Mesendoderm (in vitro differentiated cells): ENCODE data around the gene FGGY.
"Not testable (repeated sequence)": the region's sequence is repeated elsewhere in the genome, so short reads cannot be mapped to it uniquely, and the experiment has no call there.

Experiments used
- DNase-seq: peaks from one replicate; pipeline ENCODE4 v3.0.0; 2013
- H2AK5ac ChIP-seq: 2 replicates; pipeline ENCODE4 v1.6.1; 2013; ENCODE audit warnings: low read length, inconsistent platforms
- H2BK120ac ChIP-seq: 2 replicates; pipeline ENCODE4 v1.6.1; 2013; ENCODE audit warnings: low read depth, mild to moderate bottlenecking, low read length, moderate library complexity, mixed read lengths
- H2BK15ac ChIP-seq: replicated peaks from 2 replicates; pipeline ENCODE4 v1.6.1; 2013; ENCODE audit warnings: low read depth, mild to moderate bottlenecking, moderate library complexity
- H2BK5ac ChIP-seq: 2 replicates; pipeline ENCODE4 v1.6.1; 2013; ENCODE audit warnings: low read length, inconsistent platforms
- H3K18ac ChIP-seq: 2 replicates; pipeline ENCODE4 v1.6.1; 2013; ENCODE audit warnings: mild to moderate bottlenecking, low read length, mixed read lengths
- H3K23ac ChIP-seq: one replicate; pipeline ENCODE4 v1.6.1; 2013; ENCODE audit warnings: low read length
- H3K27ac ChIP-seq: 2 replicates; pipeline ENCODE4 v1.5.1; 2013; ENCODE audit warnings: low read depth, mild to moderate bottlenecking, inconsistent platforms, low read length, moderate library complexity
- H3K27me3 ChIP-seq: 2 replicates; pipeline ENCODE4 v1.6.1; 2013; ENCODE audit warnings: low read length, control low read depth, mild to moderate bottlenecking, inconsistent platforms; ENCODE audit not compliant: insufficient read depth, poor library complexity
- H3K36me3 ChIP-seq: 2 replicates; pipeline ENCODE4 v1.6.1; 2013; ENCODE audit warnings: low read length, inconsistent platforms; ENCODE audit not compliant: control insufficient read depth, insufficient read depth
- H3K4ac ChIP-seq: one replicate; pipeline ENCODE4 v1.6.1; 2013; ENCODE audit warnings: low read depth, mild to moderate bottlenecking, low read length, moderate library complexity
- H3K4me1 ChIP-seq: 2 replicates; pipeline ENCODE4 v1.6.1; 2013; ENCODE audit warnings: low read depth, low read length, inconsistent platforms; ENCODE audit not compliant: control insufficient read depth
- H3K4me2 ChIP-seq: 2 replicates; pipeline ENCODE4 v1.6.1; 2013; ENCODE audit warnings: low read length
- H3K4me3 ChIP-seq: 2 replicates; pipeline ENCODE4 v1.5.1; 2013; ENCODE audit warnings: mild to moderate bottlenecking, low read length
- H3K56ac ChIP-seq: one replicate; pipeline ENCODE4 v1.6.1; 2013; ENCODE audit warnings: low read length
- H3K79me1 ChIP-seq: 2 replicates; pipeline ENCODE4 v1.6.1; 2013; ENCODE audit warnings: low read length, inconsistent platforms
- H3K79me2 ChIP-seq: 2 replicates; pipeline ENCODE4 v1.6.1; 2013; ENCODE audit warnings: mild to moderate bottlenecking, low read length; ENCODE audit not compliant: control insufficient read depth, insufficient read depth
- H3K9ac ChIP-seq: 2 replicates; pipeline ENCODE4 v1.6.1; 2013; ENCODE audit warnings: low read length, inconsistent platforms
- H4K5ac ChIP-seq: one replicate; pipeline ENCODE4 v1.6.1; 2013; ENCODE audit warnings: low read length
- H4K8ac ChIP-seq: one replicate; pipeline ENCODE4 v1.6.1; 2013; ENCODE audit warnings: low read depth, mild to moderate bottlenecking, control low read depth, low read length, moderate library complexity
- WGBS: extraction: QIAGEN DNeasy Blood & Tissue Kit; methylation state at CpG from one replicate; pipeline ENCODE4 v1.1.7; 2013; ENCODE audit warnings: low lambda C conversion rate, missing lambda C conversion rate; ENCODE audit not compliant: insufficient coverage; ENCODE audit errors: extremely low coverage; 5-methylcytosine and 5-hydroxymethylcytosine counted together

Gene FGGY

GRCh38 chr1:59557549-59557885 is 260.6 kb downstream of the FGGY start:
- no peak overlapping the region for H3K27ac ChIP-seq
- H3K4me2 ChIP-seq, result no peak overlapping the region
- H3K79me2 ChIP-seq, result no peaks in the 10 kb centered on the region
- no peak overlapping the region for H2BK120ac ChIP-seq
- no peak overlapping the region for H4K5ac ChIP-seq
- H2BK5ac ChIP-seq, result no peak overlapping the region
- no peak overlapping the region for H2BK15ac ChIP-seq
- no peaks in the 10 kb centered on the region for H3K79me1 ChIP-seq
- no peak overlapping the region for H4K8ac ChIP-seq
- H3K9ac ChIP-seq, result no peak overlapping the region
- H3K23ac ChIP-seq, result no peak overlapping the region
- DNase-seq, result peak; percentile 52
- no CpG with 5 or more reads among the region's 1 CpG for WGBS
- no peaks in the 10 kb centered on the region for H3K36me3 ChIP-seq
- H3K18ac ChIP-seq, result no peak overlapping the region
- H3K4ac ChIP-seq, result no peak overlapping the region
- H3K27me3 ChIP-seq, result no peaks in the 10 kb centered on the region
- no peak overlapping the region for H3K56ac ChIP-seq
- peaks cover 3% of the 10 kb centered on the region for H3K4me1 ChIP-seq
- no peak overlapping the region for H2AK5ac ChIP-seq
- no peak overlapping the region for H3K4me3 ChIP-seq

- H3K4ac ChIP-seq, H2BK120ac ChIP-seq, H2BK5ac ChIP-seq, H3K27me3 ChIP-seq, H4K5ac ChIP-seq, H3K27ac ChIP-seq, H3K79me1 ChIP-seq, H3K79me2 ChIP-seq, DNase-seq, H3K18ac ChIP-seq, H3K4me1 ChIP-seq, H3K4me2 ChIP-seq, H3K23ac ChIP-seq, H3K4me3 ChIP-seq, H2AK5ac ChIP-seq, H3K56ac ChIP-seq, H3K36me3 ChIP-seq, H3K9ac ChIP-seq, H2BK15ac ChIP-seq, H4K8ac ChIP-seq: not testable (repeated sequence)
- WGBS, result no CpG with 5 or more reads among the region's 3 CpGs
These were observed 261.7 kb downstream of the FGGY start for GRCh38 chr1:59558580-59558979.

- no peak overlapping the region for H3K4me3 ChIP-seq
These were observed 264.0 kb downstream of the FGGY start for GRCh38 chr1:59560807-59561450.

GRCh38 chr1:59561796-59562195 is 264.9 kb downstream of the FGGY start:
- Histone ChIP-seq H2BK120ac (no peak overlapping the region), H3K79me2 (no peaks in the 10 kb centered on the region), H3K79me1 (no peaks in the 10 kb centered on the region), H3K4ac (no peak overlapping the region), H3K9ac (no peak overlapping the region), H4K8ac (no peak overlapping the region), H3K23ac (no peak overlapping the region), H4K5ac (no peak overlapping the region), H3K4me1 (no peaks in the 10 kb centered on the region), H3K36me3 (no peaks in the 10 kb centered on the region), H3K56ac (no peak overlapping the region), H2AK5ac (no peak overlapping the region), H3K4me2 (no peak overlapping the region), H3K27ac (no peak overlapping the region), H3K27me3 (no peaks in the 10 kb centered on the region), H3K18ac (no peak overlapping the region), H2BK15ac (peak overlapping the region; percentile 45), H2BK5ac (no peak overlapping the region), H3K4me3 (no peak overlapping the region)
- DNase-seq, result no peak
- no CpG with 5 or more reads among the region's 1 CpG for WGBS

More at GRCh38 chr1:59560807-59561450, 264.0 kb downstream of the FGGY start:
- no peak overlapping the region for H3K18ac ChIP-seq
- no CpG with 5 or more reads among the region's 6 CpGs for WGBS
- no peak overlapping the region for H2BK5ac ChIP-seq
- no peak overlapping the region for H4K5ac ChIP-seq
- H2BK120ac ChIP-seq, result no peak overlapping the region
- H3K4me2 ChIP-seq, result no peak overlapping the region
- H3K27me3 ChIP-seq, result no peaks in the 10 kb centered on the region
- no peak overlapping the region for H2AK5ac ChIP-seq
- H3K4me1 ChIP-seq, result no peaks in the 10 kb centered on the region
- DNase-seq, result no peak
- H3K9ac ChIP-seq, result no peak overlapping the region
- H2BK15ac ChIP-seq, result no peak overlapping the region
- H3K4ac ChIP-seq, result no peak overlapping the region
- no peaks in the 10 kb centered on the region for H3K79me1 ChIP-seq
- no peak overlapping the region for H3K27ac ChIP-seq
- H3K56ac ChIP-seq, result no peak overlapping the region
- H4K8ac ChIP-seq, result no peak overlapping the region
- H3K79me2 ChIP-seq, result no peaks in the 10 kb centered on the region
- H3K23ac ChIP-seq, result no peak overlapping the region
- no peaks in the 10 kb centered on the region for H3K36me3 ChIP-seq

DNA sequence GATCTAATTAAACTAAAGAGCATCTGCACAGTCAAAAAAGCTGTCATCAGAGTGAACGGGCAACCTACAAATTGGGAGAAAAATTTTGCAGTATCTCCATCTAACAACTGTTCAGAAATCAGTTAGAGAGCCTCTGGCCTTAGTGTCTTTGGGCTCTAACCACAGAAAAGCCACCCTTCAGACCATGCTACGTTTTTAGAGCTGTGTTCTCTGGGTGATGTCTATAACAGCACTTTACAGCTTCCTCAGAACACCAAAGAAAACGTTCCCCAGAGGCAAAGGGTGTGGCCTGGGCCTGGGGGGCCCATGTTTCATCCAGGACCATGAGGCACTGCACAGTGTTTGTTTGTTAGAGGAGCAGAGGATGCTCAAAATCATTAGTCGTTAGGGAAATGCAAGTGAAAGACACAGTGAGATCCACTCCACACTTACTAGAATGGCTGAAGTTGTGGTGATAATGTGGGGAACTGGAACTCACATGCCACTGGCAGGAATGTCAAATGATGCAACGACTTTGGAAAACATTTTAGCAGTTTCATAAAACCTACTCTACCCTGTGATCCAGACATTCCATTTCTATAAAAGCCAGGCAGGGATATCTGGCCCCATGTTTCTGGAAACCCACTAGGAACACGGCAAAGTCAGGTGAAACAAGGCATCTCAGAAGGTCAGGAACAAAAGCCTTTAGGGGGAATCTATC is 267.4 kb downstream of the FGGY start:
- no peak for DNase-seq
- no CpG with 5 or more reads among the region's 6 CpGs for WGBS
- no peak overlapping the region for H3K23ac ChIP-seq
- H2BK5ac ChIP-seq, result no peak overlapping the region
- no peak overlapping the region for H3K4me2 ChIP-seq
- H3K36me3 ChIP-seq, result no peaks in the 10 kb centered on the region
- H4K8ac ChIP-seq, result no peak overlapping the region
- H3K4me3 ChIP-seq, result no peak overlapping the region
- H3K18ac ChIP-seq, result no peak overlapping the region
- no peaks in the 10 kb centered on the region for H3K79me2 ChIP-seq
- H2BK15ac ChIP-seq, result no peak overlapping the region
- H3K4ac ChIP-seq, result no peak overlapping the region
- H3K27me3 ChIP-seq, result no peaks in the 10 kb centered on the region
- no peaks in the 10 kb centered on the region for H3K4me1 ChIP-seq
- no peak overlapping the region for H4K5ac ChIP-seq
- no peaks in the 10 kb centered on the region for H3K79me1 ChIP-seq
- no peak overlapping the region for H3K9ac ChIP-seq
- H2BK120ac ChIP-seq, result no peak overlapping the region
- H3K27ac ChIP-seq, result no peak overlapping the region
- H2AK5ac ChIP-seq, result no peak overlapping the region
- no peak overlapping the region for H3K56ac ChIP-seq
